Right lung (tissue), 5 donors: ENCODE measurements around the gene ZNF480. TPM values are rescaled to one million over a fixed set of nuclear protein-coding genes. Genes with fewer than 3 reads are reported as not detected.
"Not testable (repeated sequence)": the region's sequence is repeated elsewhere in the genome, so short reads cannot be mapped to it uniquely, and the experiment has no call there.

Source experiments
- DNase-seq, 2 donors: peaks; one replicate each; pipeline ENCODE4 v3.0.0-alpha.2; 2013
- polyA plus RNA-seq, 5 donors: library from polyadenylated mRNA; unstranded; fragments of 120-200 nt; gene quantifications; one replicate each; pipeline versions ENCODE4 v1.2.1 to v1.2.3, GENCODE V29; 2013; ENCODE audit warnings: inconsistent platforms in 1 of 5, low replicate concordance in 1 of 5; ENCODE audit not compliant: insufficient read length in 5 of 5, insufficient read depth in 1 of 5

Gene ZNF480
- polyA plus RNA-seq, 5 donors = 11.0 to 17.5 (median 14.6) TPM

DNA sequence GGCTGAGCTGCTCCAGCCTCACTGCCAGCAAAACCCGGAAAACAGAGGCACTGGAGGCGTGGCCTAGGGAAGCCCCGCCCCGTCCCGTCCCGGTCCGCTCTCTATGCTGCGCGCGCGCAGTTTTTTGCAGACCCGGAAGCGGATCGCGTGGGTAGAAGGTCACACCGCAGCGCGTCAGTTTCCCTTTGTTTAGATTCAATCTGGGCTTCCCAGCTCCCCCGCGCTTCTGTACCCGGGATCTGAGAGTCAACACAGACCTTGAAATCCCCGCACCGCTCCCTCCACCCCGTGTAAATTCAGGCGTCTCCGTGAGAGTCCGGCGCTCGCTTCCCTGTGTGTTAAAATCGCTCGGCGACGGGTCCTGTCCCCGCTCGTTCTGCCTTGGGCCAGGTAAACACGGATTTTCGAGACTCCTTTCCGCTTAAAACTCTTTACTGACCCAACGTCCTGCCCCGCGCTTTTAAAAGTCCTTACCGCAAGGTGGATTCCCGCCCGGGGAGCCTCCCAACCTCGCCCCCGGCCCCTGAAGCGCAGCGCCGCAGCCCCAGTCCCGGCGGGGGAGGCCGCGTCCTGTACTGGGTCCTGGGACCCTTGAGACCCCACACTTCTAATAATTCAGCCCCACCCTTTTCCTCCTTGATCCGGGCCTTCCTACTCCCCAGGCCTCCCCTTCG, 39.3 kb downstream of the ZNF480 start, which contains the start of gene ZNF610:
Gene ZNF610 (plus strand): TSS at position 127 of the 674 bp plus-strand sequence. CDS start 12,930 bp downstream, outside the sequence.
- DNase-seq = peak; percentile 81 to 85

- DNase-seq = no peak
Measured at GRCh38 chr19:52336791-52337381, 39.9 kb downstream of the ZNF480 start.

DNA sequence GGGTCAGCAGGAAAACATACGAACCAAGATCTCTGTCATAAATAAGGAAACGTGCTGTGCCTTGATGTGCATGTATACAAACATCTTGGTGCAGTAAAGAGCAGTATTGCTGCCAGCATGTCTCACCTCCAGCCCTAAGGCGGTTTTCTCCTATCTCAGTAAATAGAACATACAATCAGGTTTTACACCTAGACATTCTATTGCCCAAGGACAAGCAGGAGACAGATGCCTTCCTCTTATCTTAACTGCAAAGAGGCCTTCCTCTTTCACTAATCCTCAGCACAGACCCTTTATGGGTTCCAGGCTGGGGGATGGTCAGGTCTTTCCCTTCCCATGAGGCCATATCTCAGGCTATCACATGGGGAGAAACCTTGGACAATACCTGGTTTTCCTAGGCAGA, 42.1 kb downstream of the ZNF480 start:
- not testable (repeated sequence) for DNase-seq

DNA sequence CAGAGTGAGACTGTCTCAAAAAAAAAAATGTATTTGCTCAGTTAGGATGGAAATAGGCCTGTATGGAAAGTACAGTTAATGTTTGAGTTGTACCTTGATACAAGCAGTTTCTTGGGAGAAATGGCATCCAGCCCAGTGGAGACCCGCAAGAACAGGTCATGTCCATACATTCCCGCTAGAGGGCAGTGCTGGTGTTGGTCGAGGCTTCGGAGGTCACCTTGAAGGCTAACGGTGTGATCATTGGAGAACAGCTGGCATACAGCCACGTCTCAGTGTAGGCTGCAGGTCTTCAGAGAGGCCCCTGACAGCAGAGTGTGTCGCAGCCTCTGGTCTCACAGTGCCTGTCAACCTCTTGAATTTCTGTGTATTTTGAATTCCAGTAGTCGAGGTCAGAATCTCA, 46.6 kb downstream of the ZNF480 start:
- DNase-seq = peak; percentile 42 to 53

- DNase-seq = no peak
Measured at GRCh38 chr19:52345162-52345561, 48.2 kb downstream of the ZNF480 start.

DNA sequence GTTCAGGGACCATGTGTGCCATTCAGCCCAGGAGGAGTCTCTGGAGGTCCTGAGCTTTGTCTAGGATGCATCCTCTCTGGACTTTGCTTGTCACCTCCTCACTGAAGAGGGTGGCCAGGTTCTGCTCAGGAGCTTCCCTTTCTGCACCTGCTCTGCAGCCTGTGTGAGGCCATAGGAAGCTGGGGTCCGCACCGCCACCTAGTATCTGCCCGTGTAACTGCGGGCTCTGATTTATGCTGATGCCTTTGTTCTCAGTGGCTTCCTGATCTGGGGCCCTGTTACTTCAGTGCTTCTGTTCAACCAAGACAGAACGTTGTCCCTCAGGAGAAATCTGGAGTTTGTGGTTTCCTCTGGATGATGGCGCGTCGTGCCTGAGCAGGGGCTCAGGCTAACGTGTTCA, 54.5 kb downstream of the ZNF480 start:
- no peak for DNase-seq

DNA sequence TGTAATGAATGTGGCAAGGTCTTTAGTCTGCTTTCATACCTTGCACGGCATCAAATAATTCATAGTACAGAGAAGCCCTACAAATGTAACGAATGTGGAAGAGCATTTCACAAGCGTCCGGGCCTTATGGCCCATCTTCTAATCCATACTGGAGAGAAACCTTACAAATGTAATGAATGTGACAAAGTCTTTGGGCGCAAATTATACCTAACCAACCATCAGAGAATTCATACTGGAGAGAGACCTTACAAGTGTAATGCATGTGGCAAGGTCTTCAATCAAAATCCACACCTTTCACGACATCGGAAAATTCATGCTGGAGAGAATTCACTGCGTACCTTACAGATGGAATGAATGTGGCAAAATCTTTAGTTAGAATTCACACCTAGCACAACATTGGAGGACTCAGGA, 69.5 kb downstream of the ZNF480 start:
- DNase-seq = no peak

DNA sequence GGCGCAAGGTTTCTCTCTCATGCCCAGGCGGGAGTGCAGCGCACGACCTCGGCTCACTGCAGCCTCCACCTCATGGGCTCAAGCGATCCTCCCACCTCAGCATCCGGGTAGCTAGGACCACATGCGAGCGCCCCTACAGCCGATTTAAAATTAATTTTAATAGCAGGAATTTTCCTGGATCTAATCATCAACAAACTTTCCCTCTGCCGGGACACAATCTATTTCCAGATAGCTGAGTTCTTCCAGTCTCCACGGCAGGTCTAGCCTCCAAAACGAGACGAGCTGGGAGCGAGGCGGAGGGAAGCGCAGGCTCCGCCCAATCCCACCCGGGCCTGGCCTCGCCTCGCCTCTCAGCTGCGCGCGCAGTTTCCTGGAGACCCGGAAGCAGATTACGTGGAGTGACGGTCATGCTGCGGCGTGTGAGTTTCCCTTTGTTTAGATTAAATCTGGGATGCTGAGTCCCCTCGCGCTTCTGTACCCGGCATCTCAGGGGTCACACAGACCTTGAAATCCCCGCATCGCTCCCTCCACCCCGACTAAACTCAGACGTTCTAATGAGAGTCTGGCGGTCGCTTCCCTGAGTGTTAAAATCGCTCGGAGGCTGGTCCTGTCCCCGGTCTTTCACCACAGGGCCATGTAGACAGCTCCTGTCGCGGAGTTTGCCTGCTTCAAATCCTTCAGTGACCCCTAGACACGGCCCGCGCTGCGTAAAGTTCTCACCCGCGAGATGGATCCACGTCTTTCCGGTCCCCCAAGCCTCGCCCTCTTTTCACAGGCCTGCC, 72.8 kb downstream of the ZNF480 start, which contains the start of gene ZNF880:
Gene ZNF880 (plus strand): TSS at position 365 of the 782 bp plus-strand sequence. CDS start 43 bp downstream, at position 408.
- peak; percentile 94 for DNase-seq

DNA sequence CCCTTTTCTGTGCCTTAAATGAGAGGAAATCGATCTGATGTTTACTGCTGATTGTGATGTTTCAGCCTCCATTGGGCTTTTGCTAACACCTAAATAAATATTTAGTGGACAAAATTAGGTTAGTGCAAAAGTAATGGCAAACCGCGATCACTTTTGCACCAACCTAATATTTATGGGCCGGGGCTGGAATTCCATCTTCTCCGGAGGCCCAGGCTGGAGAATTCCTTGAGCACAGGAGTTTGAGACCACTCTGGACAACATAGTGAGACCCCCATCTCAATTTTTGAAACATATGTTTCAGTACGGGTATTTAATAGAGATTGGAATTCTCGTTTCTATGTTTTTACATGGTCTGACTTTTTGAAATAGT, 73.4 kb downstream of the ZNF480 start:
- DNase-seq = no peak

Other genes with a start within 250 kb of the ZNF480 start
- 10 to 100 TPM; 17.9 to 29.1 (median 22.9) TPM for gene ZNF432, start 248.3 kb upstream of the ZNF480 start, polyA plus RNA-seq
- gene ZNF841, start 201.4 kb upstream of the ZNF480 start, polyA plus RNA-seq = 10 to 100 TPM; 18.1 to 38.3 (median 30.5) TPM
- 10 to 100 TPM; 14.2 to 27.1 (median 24.0) TPM for gene ZNF616, start 157.2 kb upstream of the ZNF480 start, polyA plus RNA-seq
- 10 to 100 TPM; 14.8 to 24.2 (median 20.6) TPM for gene ZNF836, start 125.5 kb upstream of the ZNF480 start, polyA plus RNA-seq
- 100 to 1,000 TPM; 277 to 368 (median 317) TPM for gene PPP2R1A, start 107.1 kb upstream of the ZNF480 start, polyA plus RNA-seq
- gene ZNF766, start 27.6 kb upstream of the ZNF480 start, polyA plus RNA-seq = 10 to 100 TPM; 12.1 to 25.7 (median 20.1) TPM
- gene ZNF610, start 39.1 kb downstream of the ZNF480 start, polyA plus RNA-seq = 10 to 100 TPM in 4 of 5 donors, 1 to 10 TPM in 1; 7.5 to 13.2 (median 11.2) TPM
- gene ZNF880, start 72.8 kb downstream of the ZNF480 start, polyA plus RNA-seq = 10 to 100 TPM; 19.2 to 31.5 (median 30.8) TPM
- 10 to 100 TPM; 33.9 to 90.4 (median 70.9) TPM for gene ZNF528, start 100.7 kb downstream of the ZNF480 start, polyA plus RNA-seq
- 1 to 10 TPM in 1 of 5 donors, under 1 TPM in 4; 0.38 to 1.3 (median 0.60) TPM for gene ZNF534, start 132.0 kb downstream of the ZNF480 start, polyA plus RNA-seq
- 1 to 10 TPM; 2.6 to 6.3 (median 5.2) TPM for gene ZNF578, start 156.4 kb downstream of the ZNF480 start, polyA plus RNA-seq
- gene ZNF808, start 230.5 kb downstream of the ZNF480 start, polyA plus RNA-seq = 10 to 100 TPM in 4 of 5 donors, 1 to 10 TPM in 1; 7.8 to 18.4 (median 16.5) TPM